GM21381 (cell line): ENCODE data around the gene GMPS.

ENCODE experiments used
- ATAC-seq: cut with Tn5 transposase; IDR thresholded peaks from one replicate; pipeline ENCODE4 v1.9.1; 2021; ENCODE audit warnings: mild to moderate bottlenecking, moderate library complexity; ENCODE audit not compliant: unreplicated experiment

GMPS gene

GRCh38 chr3:155991212-155991611, 120.8 kb downstream of the GMPS start:
- no peak for ATAC-seq

DNA sequence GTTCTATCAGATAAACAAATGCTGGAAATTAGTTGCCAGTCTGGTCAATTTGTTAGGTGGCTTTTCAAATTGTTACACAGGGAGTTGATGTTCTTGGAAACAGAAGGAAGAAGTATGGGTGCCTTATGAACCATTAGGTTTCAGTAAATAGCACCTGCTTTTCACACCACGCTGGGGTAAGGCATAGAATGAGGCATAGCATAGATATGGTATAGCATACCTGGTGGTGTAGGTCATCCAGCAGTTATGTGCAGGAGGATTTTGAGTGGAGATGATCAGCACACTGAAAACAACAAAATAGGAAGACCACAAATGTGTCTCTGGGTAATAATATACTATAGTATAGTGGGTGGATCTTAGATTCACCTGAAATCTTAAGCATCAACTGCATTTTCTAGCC, 121.4 kb downstream of the GMPS start:
- no peak for ATAC-seq
